ENCODE data around the gene MC1R. TPM values are rescaled to one million over a fixed set of nuclear protein-coding genes. Genes with fewer than 3 reads are reported as not detected.

The MC1R gene
- polyA plus RNA-seq, 2 of the 4 experiments (the other 2 are of a cell fraction) = 7.4 to 8.0 TPM

GRCh38 chr16:89921702-89922476 is 3.2 kb downstream of the MC1R start (continued):
- TF ChIP-seq, protein P1, sequence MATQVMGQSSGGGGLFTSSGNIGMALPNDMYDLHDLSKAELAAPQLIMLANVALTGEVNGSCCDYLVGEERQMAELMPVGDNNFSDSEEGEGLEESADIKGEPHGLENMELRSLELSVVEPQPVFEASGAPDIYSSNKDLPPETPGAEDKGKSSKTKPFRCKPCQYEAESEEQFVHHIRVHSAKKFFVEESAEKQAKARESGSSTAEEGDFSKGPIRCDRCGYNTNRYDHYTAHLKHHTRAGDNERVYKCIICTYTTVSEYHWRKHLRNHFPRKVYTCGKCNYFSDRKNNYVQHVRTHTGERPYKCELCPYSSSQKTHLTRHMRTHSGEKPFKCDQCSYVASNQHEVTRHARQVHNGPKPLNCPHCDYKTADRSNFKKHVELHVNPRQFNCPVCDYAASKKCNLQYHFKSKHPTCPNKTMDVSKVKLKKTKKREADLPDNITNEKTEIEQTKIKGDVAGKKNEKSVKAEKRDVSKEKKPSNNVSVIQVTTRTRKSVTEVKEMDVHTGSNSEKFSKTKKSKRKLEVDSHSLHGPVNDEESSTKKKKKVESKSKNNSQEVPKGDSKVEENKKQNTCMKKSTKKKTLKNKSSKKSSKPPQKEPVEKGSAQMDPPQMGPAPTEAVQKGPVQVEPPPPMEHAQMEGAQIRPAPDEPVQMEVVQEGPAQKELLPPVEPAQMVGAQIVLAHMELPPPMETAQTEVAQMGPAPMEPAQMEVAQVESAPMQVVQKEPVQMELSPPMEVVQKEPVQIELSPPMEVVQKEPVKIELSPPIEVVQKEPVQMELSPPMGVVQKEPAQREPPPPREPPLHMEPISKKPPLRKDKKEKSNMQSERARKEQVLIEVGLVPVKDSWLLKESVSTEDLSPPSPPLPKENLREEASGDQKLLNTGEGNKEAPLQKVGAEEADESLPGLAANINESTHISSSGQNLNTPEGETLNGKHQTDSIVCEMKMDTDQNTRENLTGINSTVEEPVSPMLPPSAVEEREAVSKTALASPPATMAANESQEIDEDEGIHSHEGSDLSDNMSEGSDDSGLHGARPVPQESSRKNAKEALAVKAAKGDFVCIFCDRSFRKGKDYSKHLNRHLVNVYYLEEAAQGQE (IDR thresholded peaks at IDR 0.05) = peak; percentile 18; the same call in 1 of the 2 replicates
- TF ChIP-seq TP53 (CRISPR knock-in tag; IDR thresholded peaks at IDR 0.05) (0 out of 2 replicates have a peak, but pooled peaks have one; percentile 51), ZNF302 (CRISPR knock-in tag; IDR thresholded peaks at IDR 0.05) (no peak), EP300 (IDR thresholded peaks at IDR 0.05) (peak in 1 of 2 experiments; percentile 5; a peak in 1 of 5 replicates), BCL3 (IDR thresholded peaks at IDR 0.05) (peak; percentile 26; the same call in 1 of the 3 replicates), POLR2AphosphoS2 (conservative IDR thresholded peaks at IDR 0.05; ENCODE audit: low read length) (0 out of 2 replicates have a peak, but pooled peaks have one; percentile 11), CBX2 (IDR thresholded peaks at IDR 0.05; ENCODE audit: borderline replicate concordance, low read depth) (no peak), RNF2 (IDR thresholded peaks at IDR 0.05; ENCODE audit: borderline replicate concordance, low read depth) (no peak), MAX (IDR thresholded peaks at IDR 0.05) (peak; percentile 45; the same call in 1 of the 2 replicates), MYC (IDR thresholded peaks at IDR 0.05; ENCODE audit: borderline replicate concordance, low read length) (0 out of 2 replicates have a peak, but pooled peaks have one; percentile 30), HOXA7 (CRISPR knock-in tag; IDR thresholded peaks at IDR 0.05) (peak; percentile 64), SMC3 (IDR thresholded peaks at IDR 0.05) (no peak), NFE2L2 (conservative IDR thresholded peaks at IDR 0.05; ENCODE audit: low read length) (no peak), JUNB (IDR thresholded peaks at IDR 0.05) (0 out of 2 replicates have a peak, but pooled peaks have one; percentile 24), ZSCAN20 (CRISPR knock-in tag; IDR thresholded peaks at IDR 0.05) (no peak), ZFP36 (IDR thresholded peaks at IDR 0.05; ENCODE audit: borderline replicate concordance, partially characterized antibody) (no peak), FOSL2 (IDR thresholded peaks at IDR 0.05) (peak; percentile 36; the same call in 1 of the 2 replicates), FOSL2 (CRISPR knock-in tag; IDR thresholded peaks at IDR 0.05) (peak; percentile 89), PHF8 (IDR thresholded peaks at IDR 0.05; ENCODE audit: borderline replicate concordance, low read depth) (no peak), CBX8 (IDR thresholded peaks at IDR 0.05) (no peak), RARB (CRISPR knock-in tag; IDR thresholded peaks at IDR 0.05) (no peak)
- TF ChIP-seq, protein P2, sequence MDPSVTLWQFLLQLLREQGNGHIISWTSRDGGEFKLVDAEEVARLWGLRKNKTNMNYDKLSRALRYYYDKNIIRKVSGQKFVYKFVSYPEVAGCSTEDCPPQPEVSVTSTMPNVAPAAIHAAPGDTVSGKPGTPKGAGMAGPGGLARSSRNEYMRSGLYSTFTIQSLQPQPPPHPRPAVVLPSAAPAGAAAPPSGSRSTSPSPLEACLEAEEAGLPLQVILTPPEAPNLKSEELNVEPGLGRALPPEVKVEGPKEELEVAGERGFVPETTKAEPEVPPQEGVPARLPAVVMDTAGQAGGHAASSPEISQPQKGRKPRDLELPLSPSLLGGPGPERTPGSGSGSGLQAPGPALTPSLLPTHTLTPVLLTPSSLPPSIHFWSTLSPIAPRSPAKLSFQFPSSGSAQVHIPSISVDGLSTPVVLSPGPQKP (IDR thresholded peaks at IDR 0.05; ENCODE audit: low read depth, low read length) = no peak

Data from A549 (cell line).